ENCODE data around the gene LHFPL4. TPM values are rescaled to one million over a fixed set of nuclear protein-coding genes. Genes with fewer than 3 reads are reported as not detected.

LHFPL4 gene
- polyA plus RNA-seq, 1 experiment: not detected

GRCh38 chr3:9512456-9513045 lies 41.1 kb downstream of the LHFPL4 start:
- ChIA-PET POLR2A (no interaction called here), CTCF (interaction anchor here (2.7 to 2.8 kb wide), 2 partner anchors 10 to 12 kb away, joined by 10 to 23 read pairs; no protein-coding TSS in a partner anchor)
- TF ChIP-seq CTCF (IDR thresholded peaks at IDR 0.05; ENCODE audit: insufficient read depth, low read depth, low read length): no peak
- H3K36me3 ChIP-seq (ENCODE audit: control insufficient read depth, insufficient read depth, low read length): no peaks in the 10 kb centered on the region
- no peak for DNase-seq (ENCODE audit: low read depth)
- H3K4me3 ChIP-seq (ENCODE audit: low read depth, low read length): no peak overlapping the region
- H3K27me3 ChIP-seq (ENCODE audit: control insufficient read depth, insufficient read depth, low read length): peaks cover 15% of the 10 kb centered on the region

- POLR2A ChIA-PET: no interaction called here
- Histone ChIP-seq H3K27me3 (ENCODE audit: control insufficient read depth, insufficient read depth, low read length) (peaks cover 15% of the 10 kb centered on the region), H3K36me3 (ENCODE audit: control insufficient read depth, insufficient read depth, low read length) (no peaks in the 10 kb centered on the region), H3K4me3 (ENCODE audit: low read depth, low read length) (no peak overlapping the region)
- CTCF ChIA-PET: no interaction called here
- no peak for TF ChIP-seq CTCF (IDR thresholded peaks at IDR 0.05; ENCODE audit: insufficient read depth, low read depth, low read length)
- no peak for DNase-seq (ENCODE audit: low read depth)
Measured at GRCh38 chr3:9508781-9509180, 44.8 kb downstream of the LHFPL4 start.

GRCh38 chr3:9507586-9508578 lies 45.7 kb downstream of the LHFPL4 start:
- Histone ChIP-seq H3K27me3 (ENCODE audit: control insufficient read depth, insufficient read depth, low read length) (peaks cover 15% of the 10 kb centered on the region), H3K36me3 (ENCODE audit: control insufficient read depth, insufficient read depth, low read length) (no peaks in the 10 kb centered on the region), H3K4me3 (ENCODE audit: low read depth, low read length) (no peak overlapping the region)
- CTCF ChIA-PET: no interaction called here
- TF ChIP-seq CTCF (IDR thresholded peaks at IDR 0.05; ENCODE audit: insufficient read depth, low read depth, low read length): no peak
- POLR2A ChIA-PET: no interaction called here
- no peak for DNase-seq (ENCODE audit: low read depth)

- no peaks in the 10 kb centered on the region for H3K36me3 ChIP-seq (ENCODE audit: control insufficient read depth, insufficient read depth, low read length)
- peaks cover 5% of the 10 kb centered on the region for H3K27me3 ChIP-seq (ENCODE audit: control insufficient read depth, insufficient read depth, low read length)
- ChIA-PET POLR2A (no interaction called here), CTCF (interaction anchor here (0.7 to 3.8 kb wide), 11 partner anchors 9 to 192 kb away, joined by 3 to 35 read pairs (median 3); no protein-coding TSS in a partner anchor)
- TF ChIP-seq CTCF (IDR thresholded peaks at IDR 0.05; ENCODE audit: insufficient read depth, low read depth, low read length): peak; percentile 95
- no peak overlapping the region for H3K4me3 ChIP-seq (ENCODE audit: low read depth, low read length)
- no peak for DNase-seq (ENCODE audit: low read depth)
Measured at GRCh38 chr3:9503283-9503682, 50.3 kb downstream of the LHFPL4 start.

GRCh38 chr3:9501226-9501625 lies 52.4 kb downstream of the LHFPL4 start:
- CTCF ChIA-PET: interaction anchor here (0.6 to 3.8 kb wide), 4 partner anchors 9 to 15 kb away, joined by 5 to 35 read pairs (median 8); no protein-coding TSS in a partner anchor
- DNase-seq (ENCODE audit: low read depth): no peak
- POLR2A ChIA-PET: no interaction called here

More at GRCh38 chr3:9501226-9501625, 52.4 kb downstream of the LHFPL4 start:
- TF ChIP-seq CTCF (IDR thresholded peaks at IDR 0.05; ENCODE audit: insufficient read depth, low read depth, low read length): no peak
- H3K36me3 ChIP-seq (ENCODE audit: control insufficient read depth, insufficient read depth, low read length): no peaks in the 10 kb centered on the region
- H3K4me3 ChIP-seq (ENCODE audit: low read depth, low read length): no peak overlapping the region
- peaks cover 2% of the 10 kb centered on the region for H3K27me3 ChIP-seq (ENCODE audit: control insufficient read depth, insufficient read depth, low read length)

Data from BJ (cell line).